Endothelial cell (in vitro differentiated cells): ENCODE data around the gene RIPK4. TPM values are rescaled to one million over a fixed set of nuclear protein-coding genes. Genes with fewer than 3 reads are reported as not detected.

Source experiments
- DNase-seq: peaks from one replicate; pipeline ENCODE4 v3.0.0; 2021; ENCODE audit warnings: low spot score
- H3K27ac Mint-ChIP-seq: one replicate; pipeline ENCODE4 v1.8.0; 2021; ENCODE audit warnings: mixed read lengths, inconsistent platforms; ENCODE audit not compliant: unreplicated experiment
- H3K27me3 Mint-ChIP-seq: one replicate; pipeline ENCODE4 v1.8.0; 2021; ENCODE audit warnings: mild to moderate bottlenecking, moderate library complexity, mixed read lengths, inconsistent platforms; ENCODE audit not compliant: unreplicated experiment
- H3K36me3 Mint-ChIP-seq: one replicate; pipeline ENCODE4 v1.8.0; 2021; ENCODE audit warnings: mild to moderate bottlenecking, low read depth, mixed read lengths, inconsistent platforms; ENCODE audit not compliant: unreplicated experiment
- H3K4me1 Mint-ChIP-seq: one replicate; pipeline ENCODE4 v1.8.0; 2021; ENCODE audit warnings: mild to moderate bottlenecking, mixed read lengths, inconsistent platforms; ENCODE audit not compliant: unreplicated experiment
- H3K4me3 Mint-ChIP-seq: one replicate; pipeline ENCODE4 v1.8.0; 2021; ENCODE audit warnings: mild to moderate bottlenecking, mixed read lengths, inconsistent platforms; ENCODE audit not compliant: unreplicated experiment
- H3K9me3 Mint-ChIP-seq: one replicate; pipeline ENCODE4 v1.8.0; 2021; ENCODE audit warnings: mixed read lengths, inconsistent platforms; ENCODE audit not compliant: unreplicated experiment
- total RNA-seq: library from RNA; stranded (reverse); fragmentation: NEBNext Ultra II Directional; extraction: Animal tissue kit (Norgen Biotek cat#: 25700); gene quantifications from one replicate; pipeline ENCODE4 v1.2.1, GENCODE V29; 2021; ENCODE audit not compliant: unreplicated experiment
- TF ChIP-seq, protein P1 (sequence below): fragments of 200-600 bp; sonication (generic); IDR thresholded peaks from one replicate; pipeline ENCODE4 v1.5.0; 2021; ENCODE audit warnings: antibody characterized with exemption; ENCODE audit not compliant: unreplicated experiment

The RIPK4 gene
- total RNA-seq, 1 donor from 2014 or later, result 9.6 TPM

DNA sequence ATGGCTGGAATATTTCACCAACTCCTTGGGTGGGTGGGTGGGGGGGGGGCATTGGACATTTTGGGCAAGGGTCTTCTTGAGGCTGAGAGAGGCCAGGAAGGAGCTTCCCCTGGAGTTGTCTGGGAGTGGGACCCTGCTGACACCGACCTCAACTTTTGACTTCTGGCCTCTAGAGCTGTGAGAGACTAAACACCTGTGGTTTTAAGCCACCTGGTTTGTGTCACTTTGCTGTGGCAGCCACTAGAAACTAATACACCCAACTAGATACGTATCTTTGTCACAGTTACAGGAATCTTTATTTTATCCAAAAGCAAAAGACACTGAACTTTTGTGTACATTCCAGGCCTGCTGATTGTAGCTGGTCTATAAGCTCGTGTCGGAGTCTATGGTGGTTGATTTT lies 9.9 kb upstream of the RIPK4 start:
- TF ChIP-seq, protein P1, sequence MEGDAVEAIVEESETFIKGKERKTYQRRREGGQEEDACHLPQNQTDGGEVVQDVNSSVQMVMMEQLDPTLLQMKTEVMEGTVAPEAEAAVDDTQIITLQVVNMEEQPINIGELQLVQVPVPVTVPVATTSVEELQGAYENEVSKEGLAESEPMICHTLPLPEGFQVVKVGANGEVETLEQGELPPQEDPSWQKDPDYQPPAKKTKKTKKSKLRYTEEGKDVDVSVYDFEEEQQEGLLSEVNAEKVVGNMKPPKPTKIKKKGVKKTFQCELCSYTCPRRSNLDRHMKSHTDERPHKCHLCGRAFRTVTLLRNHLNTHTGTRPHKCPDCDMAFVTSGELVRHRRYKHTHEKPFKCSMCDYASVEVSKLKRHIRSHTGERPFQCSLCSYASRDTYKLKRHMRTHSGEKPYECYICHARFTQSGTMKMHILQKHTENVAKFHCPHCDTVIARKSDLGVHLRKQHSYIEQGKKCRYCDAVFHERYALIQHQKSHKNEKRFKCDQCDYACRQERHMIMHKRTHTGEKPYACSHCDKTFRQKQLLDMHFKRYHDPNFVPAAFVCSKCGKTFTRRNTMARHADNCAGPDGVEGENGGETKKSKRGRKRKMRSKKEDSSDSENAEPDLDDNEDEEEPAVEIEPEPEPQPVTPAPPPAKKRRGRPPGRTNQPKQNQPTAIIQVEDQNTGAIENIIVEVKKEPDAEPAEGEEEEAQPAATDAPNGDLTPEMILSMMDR, result no peak
- Mint-ChIP-seq H3K36me3 (peaks cover 4% of the 10 kb centered on the region), H3K4me1 (peaks cover 14% of the 10 kb centered on the region), H3K4me3 (no peak overlapping the region), H3K27me3 (peaks cover 4% of the 10 kb centered on the region), H3K27ac (no peak overlapping the region), H3K9me3 (no peaks in the 10 kb centered on the region)
- no peak for DNase-seq

DNA sequence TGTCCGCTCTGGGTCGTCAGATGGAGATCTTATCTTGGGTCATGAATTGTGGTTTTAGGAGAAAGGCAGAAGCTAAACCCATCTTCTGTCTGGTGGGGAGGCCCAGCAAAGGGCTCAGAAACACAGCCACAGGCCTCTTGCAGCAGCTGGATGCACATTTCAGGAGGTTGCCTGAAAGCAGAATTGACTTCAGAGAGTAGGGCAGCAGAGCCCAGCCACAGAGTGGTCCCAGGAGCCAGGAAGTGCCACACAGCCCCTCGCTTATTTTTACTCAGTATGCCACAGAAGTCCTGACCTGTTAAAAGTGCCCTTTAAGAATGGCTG lies 8.3 kb upstream of the RIPK4 start:
- TF ChIP-seq, protein P1, result no peak
- Mint-ChIP-seq H3K36me3 (peaks cover 4% of the 10 kb centered on the region), H3K4me3 (no peak overlapping the region), H3K9me3 (no peaks in the 10 kb centered on the region), H3K4me1 (peaks cover 26% of the 10 kb centered on the region), H3K27me3 (peaks cover 5% of the 10 kb centered on the region), H3K27ac (no peak overlapping the region)
- no peak for DNase-seq

DNA sequence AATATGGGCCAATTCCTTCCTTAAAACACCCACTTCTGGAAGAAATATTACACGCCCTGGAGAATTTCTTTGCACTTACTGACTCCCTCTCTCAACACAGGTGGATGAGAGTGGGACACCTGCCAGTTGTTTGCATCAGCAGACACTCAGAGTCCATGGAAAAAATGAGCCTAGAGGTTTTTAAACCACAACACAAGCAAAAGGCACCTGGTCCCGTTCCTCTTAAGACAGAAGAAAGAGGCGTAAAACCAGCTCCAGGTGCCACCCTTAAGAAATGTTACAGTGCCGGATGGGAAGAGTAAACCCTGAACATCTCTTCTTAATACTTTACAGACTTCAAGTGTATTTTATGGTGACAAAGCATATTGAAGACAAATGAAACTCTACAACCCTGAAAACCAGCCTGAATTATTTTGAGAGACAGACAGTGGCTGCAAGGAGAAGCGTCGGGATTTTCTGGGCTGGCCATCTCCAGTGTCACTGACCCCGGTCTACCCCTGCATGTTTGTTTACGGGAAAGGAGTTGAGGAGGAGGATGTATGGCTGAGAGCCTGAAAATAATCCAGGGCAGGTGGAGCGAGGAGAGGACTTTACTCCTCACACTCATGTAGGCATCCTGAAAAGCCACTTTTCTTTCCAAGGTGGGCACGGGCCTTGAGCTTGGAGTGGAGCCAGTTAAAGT lies 7.8 kb upstream of the RIPK4 start:
- H3K9me3 Mint-ChIP-seq, result no peaks in the 10 kb centered on the region
- TF ChIP-seq, protein P1, result no peak
- peaks cover 5% of the 10 kb centered on the region for H3K27me3 Mint-ChIP-seq
- peaks cover 31% of the 10 kb centered on the region for H3K4me1 Mint-ChIP-seq
- no peak overlapping the region for H3K4me3 Mint-ChIP-seq
- H3K36me3 Mint-ChIP-seq, result peaks cover 4% of the 10 kb centered on the region
- no peak overlapping the region for H3K27ac Mint-ChIP-seq
- no peak for DNase-seq

DNA sequence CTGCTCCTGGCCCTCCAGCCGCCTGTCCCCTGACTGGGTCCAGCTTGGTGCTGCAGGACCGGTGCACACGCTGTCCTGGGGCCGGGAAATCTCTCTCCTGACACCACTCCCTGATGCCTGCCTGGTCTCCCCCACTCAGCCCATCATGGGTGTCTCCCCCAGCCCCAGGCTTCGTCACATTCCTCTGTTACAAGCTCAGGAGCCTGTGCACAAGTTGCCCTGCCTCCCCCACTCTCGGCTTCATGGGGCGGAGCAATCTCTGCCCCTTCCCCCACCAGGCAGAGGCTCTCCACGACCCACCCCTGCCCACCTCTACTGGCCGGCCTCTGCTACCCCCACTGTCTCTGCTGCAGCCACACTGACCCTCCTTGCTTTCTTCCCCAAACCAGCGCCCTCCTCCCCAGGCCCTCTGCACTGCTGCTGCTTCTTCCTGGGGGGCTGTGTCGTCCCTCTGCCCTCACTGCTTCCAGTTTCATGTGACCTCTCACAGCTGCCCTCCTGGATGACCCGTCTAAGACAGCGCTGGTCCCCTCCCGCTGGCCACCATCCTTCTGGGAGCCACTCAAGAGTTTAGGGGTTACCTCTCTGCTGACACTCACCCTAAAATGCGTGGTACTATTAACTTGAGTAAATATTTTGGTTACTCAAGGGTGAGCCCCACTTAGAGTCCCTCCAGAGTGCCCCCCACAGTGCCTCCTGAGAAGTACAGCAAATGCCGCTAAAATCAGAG lies 5.7 kb upstream of the RIPK4 start:
- no peak for DNase-seq
- Mint-ChIP-seq H3K4me1 (peaks cover 36% of the 10 kb centered on the region), H3K4me3 (no peak overlapping the region), H3K27me3 (peaks cover 8% of the 10 kb centered on the region), H3K36me3 (peaks cover 4% of the 10 kb centered on the region), H3K27ac (no peak overlapping the region), H3K9me3 (no peaks in the 10 kb centered on the region)
- TF ChIP-seq, protein P1, result no peak

DNA sequence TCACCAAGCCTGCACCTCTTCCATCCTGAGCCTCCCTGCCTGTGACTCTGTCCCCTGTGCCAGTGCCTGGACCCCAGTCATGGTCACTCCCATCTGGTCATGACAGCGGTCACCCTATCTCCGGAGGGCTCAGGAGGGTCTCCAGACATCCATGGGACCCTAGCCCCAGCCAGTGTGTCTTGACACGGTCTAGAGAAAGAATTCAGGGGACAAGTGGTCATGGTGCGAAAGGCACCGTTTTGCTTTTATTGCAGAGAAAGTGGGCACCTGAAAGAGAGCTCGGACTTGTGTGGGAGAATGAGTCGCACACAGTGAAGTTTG lies 4.7 kb upstream of the RIPK4 start:
- H3K4me1 Mint-ChIP-seq, result peaks cover 38% of the 10 kb centered on the region
- peaks cover 8% of the 10 kb centered on the region for H3K36me3 Mint-ChIP-seq
- H3K9me3 Mint-ChIP-seq, result no peaks in the 10 kb centered on the region
- peaks cover 7% of the 10 kb centered on the region for H3K27me3 Mint-ChIP-seq
- no peak for DNase-seq
- no peak overlapping the region for H3K27ac Mint-ChIP-seq
- no peak overlapping the region for H3K4me3 Mint-ChIP-seq
- TF ChIP-seq, protein P1, result no peak
